GM21390 (cell line): ENCODE results near the gene SNAI3.
A peak's percentile ranks its signal among the peaks of the same experiment; 100 is the strongest.

Experiments
- ATAC-seq: cut with Tn5 transposase; IDR thresholded peaks from one replicate; pipeline ENCODE4 v1.9.1; 2021; ENCODE audit not compliant: unreplicated experiment

Gene SNAI3

GRCh38 chr16:88651989-88652761 lies 34.1 kb downstream of the SNAI3 start:
- no peak for ATAC-seq

GRCh38 chr16:88651276-88651988 lies 34.9 kb downstream of the SNAI3 start:
- peak; percentile 70 for ATAC-seq

GRCh38 chr16:88650749-88651275 lies 35.5 kb downstream of the SNAI3 start, which contains the start of gene CYBA:
Gene CYBA, minus strand, starts transcription at chr16:88651053. Its CDS starts 40 bp downstream, at chr16:88651013.
- peak; percentile 68 for ATAC-seq

GRCh38 chr16:88649924-88650748 lies 36.2 kb downstream of the SNAI3 start:
- ATAC-seq = peak; percentile 4

GRCh38 chr16:88649195-88649923 lies 36.9 kb downstream of the SNAI3 start:
- ATAC-seq = no peak

GRCh38 chr16:88647178-88648070 lies 38.9 kb downstream of the SNAI3 start:
- ATAC-seq = no peak

DNA sequence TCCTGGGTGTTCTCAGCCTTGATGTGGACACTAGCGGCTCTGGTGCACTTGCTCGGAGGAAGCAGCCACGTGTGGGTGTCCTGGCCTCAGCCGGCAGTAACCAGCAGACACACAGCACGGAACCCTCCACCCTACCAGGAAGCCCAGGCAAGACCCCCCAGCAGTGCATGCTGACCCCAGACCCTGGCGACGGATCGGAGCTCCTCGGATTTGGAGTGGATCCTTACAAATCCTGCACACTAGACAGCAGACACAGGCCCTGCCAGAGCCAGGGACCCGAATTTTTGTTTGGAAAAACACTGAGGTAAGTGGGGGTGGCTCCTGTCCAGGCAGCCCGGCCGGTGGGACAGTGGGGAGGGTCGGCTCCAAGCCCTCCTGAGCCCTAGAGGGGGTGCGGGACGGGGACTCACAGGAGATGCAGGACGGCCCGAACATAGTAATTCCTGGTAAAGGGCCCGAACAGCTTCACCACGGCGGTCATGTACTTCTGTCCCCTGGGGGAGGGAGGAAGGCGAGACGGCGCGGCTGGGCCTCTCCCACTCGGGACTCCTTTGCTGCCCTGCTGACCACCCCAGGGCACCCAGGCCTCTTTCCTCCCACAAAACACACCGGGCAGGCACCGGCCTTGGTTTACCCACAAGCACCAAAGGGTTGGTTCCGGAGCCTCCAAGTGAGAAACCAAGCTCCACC lies 39.8 kb downstream of the SNAI3 start:
- ATAC-seq = no peak

GRCh38 chr16:88645941-88646340 lies 40.4 kb downstream of the SNAI3 start:
- ATAC-seq = no peak

GRCh38 chr16:88645455-88645854 lies 40.9 kb downstream of the SNAI3 start:
- no peak for ATAC-seq

DNA sequence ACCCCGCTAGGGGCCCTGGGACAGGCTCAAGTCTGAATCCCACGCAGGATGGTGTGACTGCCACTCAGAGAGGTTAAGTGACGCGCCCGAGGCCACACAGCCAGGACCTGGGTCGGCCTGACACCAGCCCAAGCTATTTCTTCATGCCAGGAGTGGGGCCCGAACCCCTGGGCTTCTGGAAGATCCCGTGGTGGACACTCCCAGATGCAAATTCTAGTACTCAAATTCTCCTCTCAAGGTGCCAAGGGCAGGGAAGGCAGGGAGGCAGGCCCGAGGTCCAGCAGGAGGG lies 42.7 kb downstream of the SNAI3 start:
- ATAC-seq = no peak

- ATAC-seq = no peak
Measured at GRCh38 chr16:88642881-88643643, 43.2 kb downstream of the SNAI3 start.

DNA sequence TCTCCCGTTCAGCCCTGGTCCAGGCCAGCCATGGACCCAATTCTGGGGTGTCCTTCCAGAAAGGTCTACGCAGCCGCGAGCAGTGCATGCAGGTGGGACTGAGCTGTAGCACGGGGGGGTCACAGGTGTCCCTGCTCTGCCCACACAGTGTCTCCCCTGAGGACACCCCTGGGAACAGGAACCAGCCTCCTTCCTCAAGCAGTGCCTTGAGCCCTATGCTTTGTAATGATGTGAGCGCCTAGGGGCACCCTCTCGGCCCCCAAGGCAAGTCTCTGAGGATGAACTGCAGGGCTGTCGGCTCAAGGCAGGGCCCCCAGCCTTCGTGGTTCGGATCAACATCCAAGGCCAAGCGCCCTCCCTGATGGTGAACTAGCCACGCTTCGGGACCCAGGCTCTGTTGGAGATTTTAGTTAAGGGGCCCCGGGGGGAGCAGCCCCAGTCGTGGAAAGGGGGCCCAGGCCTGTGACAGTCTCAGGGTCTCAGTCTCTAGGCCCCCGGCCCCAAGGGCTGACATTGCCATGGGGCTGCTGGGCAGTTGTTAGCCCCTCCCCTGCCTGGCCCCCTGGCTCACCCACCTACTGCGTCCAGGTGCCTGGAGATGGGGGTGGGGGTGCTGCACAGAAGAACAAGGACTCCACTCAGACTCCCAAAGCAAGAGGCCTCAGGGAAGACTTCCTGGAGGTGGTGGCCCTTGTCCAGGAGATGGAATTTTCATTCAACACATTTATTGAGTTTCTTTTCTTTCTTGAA lies 45.6 kb downstream of the SNAI3 start:
- ATAC-seq = no peak

DNA sequence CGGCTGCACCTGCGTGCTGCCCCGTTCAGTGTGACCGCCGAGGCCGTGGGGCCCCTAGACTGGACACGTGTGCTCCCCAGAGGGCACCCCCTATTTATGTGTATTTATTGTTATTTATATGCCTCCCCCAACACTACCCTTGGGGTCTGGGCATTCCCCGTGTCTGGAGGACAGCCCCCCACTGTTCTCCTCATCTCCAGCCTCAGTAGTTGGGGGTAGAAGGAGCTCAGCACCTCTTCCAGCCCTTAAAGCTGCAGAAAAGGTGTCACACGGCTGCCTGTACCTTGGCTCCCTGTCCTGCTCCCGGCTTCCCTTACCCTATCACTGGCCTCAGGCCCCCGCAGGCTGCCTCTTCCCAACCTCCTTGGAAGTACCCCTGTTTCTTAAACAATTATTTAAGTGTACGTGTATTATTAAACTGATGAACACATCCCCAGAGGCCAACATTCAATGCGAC lies 46.2 kb downstream of the SNAI3 start:
- no peak for ATAC-seq

DNA sequence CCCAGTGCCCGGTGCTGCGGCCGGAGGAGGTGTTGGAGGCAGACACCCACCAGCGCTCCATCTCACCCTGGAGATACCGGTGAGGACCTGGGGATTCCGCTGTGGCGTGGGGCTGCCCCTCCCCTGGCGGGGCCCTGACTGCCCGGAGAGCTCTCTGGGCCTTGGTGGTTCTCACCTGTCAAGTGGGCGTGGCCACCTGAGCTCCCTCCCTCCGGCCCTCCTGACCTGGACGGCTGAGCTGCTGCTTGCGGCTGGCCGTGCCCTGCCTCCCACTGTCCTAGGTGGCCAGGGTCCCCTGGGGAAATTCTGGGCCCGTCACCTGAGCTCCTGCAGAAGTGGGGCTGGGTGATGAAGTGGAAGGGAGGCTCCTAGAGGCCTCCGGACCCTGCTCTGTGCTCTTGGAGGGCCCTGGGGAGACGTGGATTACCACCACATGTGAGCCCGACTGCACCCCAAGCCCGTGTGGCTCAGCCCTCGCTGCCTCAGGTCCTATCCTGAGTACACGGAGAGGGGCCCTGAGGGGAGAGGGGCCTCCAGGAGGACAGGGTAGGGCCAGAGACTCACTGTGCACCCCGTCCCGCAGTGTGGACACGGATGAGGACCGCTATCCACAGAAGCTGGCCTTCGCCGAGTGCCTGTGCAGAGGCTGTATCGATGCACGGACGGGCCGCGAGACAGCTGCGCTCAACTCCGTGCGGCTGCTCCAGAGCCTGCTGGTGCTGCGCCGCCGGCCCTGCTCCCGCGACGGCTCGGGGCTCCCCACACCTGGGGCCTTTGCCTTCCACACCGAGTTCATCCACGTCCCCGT lies 46.9 kb downstream of the SNAI3 start:
- no peak for ATAC-seq

DNA sequence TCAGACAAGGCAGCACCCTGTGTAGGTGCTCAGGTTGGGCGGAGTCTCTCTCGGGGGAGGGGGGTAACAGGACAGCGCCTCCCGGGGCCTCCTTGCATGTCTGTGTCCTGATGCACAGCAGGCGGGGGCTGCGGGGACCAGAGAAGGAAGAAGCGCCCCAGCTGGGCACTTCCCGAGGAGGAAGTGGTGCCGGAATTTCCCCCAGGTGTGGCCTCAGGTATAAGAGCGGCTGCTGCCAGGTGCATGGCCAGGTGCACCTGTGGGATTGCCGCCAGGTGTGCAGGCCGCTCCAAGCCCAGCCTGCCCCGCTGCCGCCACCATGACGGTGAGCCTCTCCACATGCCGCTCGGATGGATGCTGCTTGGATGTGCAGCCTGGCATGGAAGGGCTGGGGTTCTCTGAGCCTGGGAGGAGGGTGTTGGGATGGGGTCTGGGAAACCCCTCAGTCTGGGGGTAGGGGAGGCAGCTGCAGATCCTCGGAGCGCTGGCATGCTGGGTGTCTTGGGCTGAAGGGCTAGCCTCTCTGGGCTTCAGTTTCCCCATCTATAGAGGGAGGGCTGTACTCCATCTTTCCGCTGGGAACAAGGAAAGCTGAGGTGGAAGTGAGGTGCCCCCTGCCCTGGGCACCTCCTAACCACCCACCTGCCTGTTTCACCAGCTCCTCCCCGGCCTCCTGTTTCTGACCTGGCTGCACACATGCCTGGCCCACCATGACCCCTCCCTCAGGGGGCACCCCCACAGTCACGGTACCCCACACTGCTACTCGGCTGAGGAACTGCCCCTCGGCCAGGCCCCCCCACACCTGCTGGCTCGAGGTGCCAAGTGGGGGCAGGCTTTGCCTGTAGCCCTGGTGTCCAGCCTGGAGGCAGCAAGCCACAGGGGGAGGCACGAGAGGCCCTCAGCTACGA lies 47.7 kb downstream of the SNAI3 start, which contains the start of gene IL17C:
IL17C (plus strand) TSS at position 250 of the 908 bp plus-strand sequence; CDS start at position 320, 70 bp downstream.
- no peak for ATAC-seq
